ENCODE data around the gene PPP4C.

Gene PPP4C

GRCh38 chr16:30028438-30029076, 47.2 kb upstream of the PPP4C start:
- Histone ChIP-seq H3K79me1 (ENCODE audit: low read depth, low read length) (no peaks in the 10 kb centered on the region), H4K91ac (ENCODE audit: low read depth, low read length, poor library complexity) (no peak overlapping the region), H2BK12ac (ENCODE audit: low read length) (no peak overlapping the region), H2AK5ac (ENCODE audit: low read depth, low read length) (no peak overlapping the region), H2BK5ac (ENCODE audit: low read length) (no peak overlapping the region), H3K4me2 (ENCODE audit: insufficient read depth, low read length, poor library complexity, severe bottlenecking) (peak overlapping the region; percentile 4), H3K4ac (ENCODE audit: low read length) (no peak overlapping the region), H3K36me3 (replicated peaks in 1 of 2; ENCODE audit: control insufficient read depth in 2 of 2, insufficient read depth in 2 of 2, low read length in 2 of 2) (peaks cover 0 to 7% of the 10 kb centered on the region in 2 donors), H2AFZ (ENCODE audit: low read length) (no peak overlapping the region), H3K4me1 (ENCODE audit: control insufficient read depth in 2 of 2, insufficient read depth in 1 of 2, low read depth in 1 of 2, low read length in 2 of 2) (peaks cover 12 to 24% of the 10 kb centered on the region in 2 donors), H3K14ac (ENCODE audit: low read length) (no peak overlapping the region), H3K9ac (ENCODE audit: low read depth, low read length, poor library complexity) (peak overlapping the region; percentile 80), H2BK120ac (ENCODE audit: low read depth, low read length) (no peak overlapping the region), H3K4me3 (ENCODE audit: low read length in 2 of 2) (no peak overlapping the region), H3K9me3 (replicated peaks in 1 of 2; ENCODE audit: control insufficient read depth in 2 of 2, insufficient read depth in 1 of 2, low read depth in 1 of 2, low read length in 2 of 2) (no peaks in the 10 kb centered on the region), H3K23ac (ENCODE audit: low read depth, low read length, poor library complexity) (peak overlapping the region; percentile 81), H3K27ac (replicated peaks; ENCODE audit: low read length) (no peak overlapping the region), H2BK15ac (ENCODE audit: low read length) (no peak overlapping the region), H4K8ac (ENCODE audit: low read depth, low read length) (no peak overlapping the region), H3K27me3 (ENCODE audit: control insufficient read depth in 3 of 3, insufficient read depth in 3 of 3, low read depth in 1 of 3, low read length in 3 of 3) (peaks cover 0 to 24% (median 0%) of the 10 kb centered on the region in 3 experiments), H3K18ac (ENCODE audit: low read length) (peak overlapping the region; percentile 66)
- WGBS, 2 donors (ENCODE audit: extremely low coverage in 2 of 2, insufficient read length in 2 of 2, insufficient replicate concordance in 1 of 2) = no CpG with 5 or more reads among the region's 18 CpGs
- DNase-seq (ENCODE audit: low spot score) = peak; percentile 59

- H3K9me3 ChIP-seq (replicated peaks in 1 of 2; ENCODE audit: control insufficient read depth in 2 of 2, insufficient read depth in 1 of 2, low read depth in 1 of 2, low read length in 2 of 2) = no peaks in the 10 kb centered on the region
- H3K23ac ChIP-seq (ENCODE audit: low read depth, low read length, poor library complexity) = no peak overlapping the region
- H3K14ac ChIP-seq (ENCODE audit: low read length) = no peak overlapping the region
- H3K4me2 ChIP-seq (ENCODE audit: insufficient read depth, low read length, poor library complexity, severe bottlenecking) = peak overlapping the region; percentile 82
- no peak overlapping the region for H4K8ac ChIP-seq (ENCODE audit: low read depth, low read length)
- no peak overlapping the region for H4K91ac ChIP-seq (ENCODE audit: low read depth, low read length, poor library complexity)
- peak overlapping the region; percentile 45 to 78 for H3K4me3 ChIP-seq (ENCODE audit: low read length in 2 of 2)
- H3K27me3 ChIP-seq (ENCODE audit: control insufficient read depth in 3 of 3, insufficient read depth in 3 of 3, low read depth in 1 of 3, low read length in 3 of 3) = peaks cover 0 to 24% (median under 1%) of the 10 kb centered on the region in 3 experiments
- H2BK5ac ChIP-seq (ENCODE audit: low read length) = peak overlapping the region; percentile 54
- H2AFZ ChIP-seq (ENCODE audit: low read length) = peak overlapping the region; percentile 94
- no CpG with 5 or more reads among the region's 23 CpGs for WGBS, 2 donors (ENCODE audit: extremely low coverage in 2 of 2, insufficient read length in 2 of 2, insufficient replicate concordance in 1 of 2)
- peaks cover under 1% of the 10 kb centered on the region for H3K79me1 ChIP-seq (ENCODE audit: low read depth, low read length)
- H2BK12ac ChIP-seq (ENCODE audit: low read length) = no peak overlapping the region
- H3K27ac ChIP-seq (replicated peaks; ENCODE audit: low read length) = no peak overlapping the region
- peak overlapping the region; percentile 94 for H3K18ac ChIP-seq (ENCODE audit: low read length)
- H3K9ac ChIP-seq (ENCODE audit: low read depth, low read length, poor library complexity) = peak overlapping the region; percentile 75
- peaks cover 0 to 7% of the 10 kb centered on the region in 2 donors for H3K36me3 ChIP-seq (replicated peaks in 1 of 2; ENCODE audit: control insufficient read depth in 2 of 2, insufficient read depth in 2 of 2, low read length in 2 of 2)
- DNase-seq (ENCODE audit: low spot score) = no peak
- no peak overlapping the region for H2BK120ac ChIP-seq (ENCODE audit: low read depth, low read length)
- peak overlapping the region; percentile 26 for H2BK15ac ChIP-seq (ENCODE audit: low read length)
- H2AK5ac ChIP-seq (ENCODE audit: low read depth, low read length) = peak overlapping the region; percentile 54
- peaks cover 12 to 24% of the 10 kb centered on the region in 2 donors for H3K4me1 ChIP-seq (ENCODE audit: control insufficient read depth in 2 of 2, insufficient read depth in 1 of 2, low read depth in 1 of 2, low read length in 2 of 2)
- H3K4ac ChIP-seq (ENCODE audit: low read length) = no peak overlapping the region
Measured at GRCh38 chr16:30030011-30030685, 45.6 kb upstream of the PPP4C start.

GRCh38 chr16:30030841-30031413, 44.9 kb upstream of the PPP4C start, which contains the start of gene TLCD3B:
Gene TLCD3B, minus strand, starts transcription at chr16:30031271. Its CDS starts 744 bp downstream, at chr16:30030527.
- peak within 1 kb of the TSS; percentile 94 for H2AFZ ChIP-seq (ENCODE audit: low read length)
- peak within 1 kb of the TSS; percentile 75 for H3K9ac ChIP-seq (ENCODE audit: low read depth, low read length, poor library complexity)
- H3K36me3 ChIP-seq (replicated peaks in 1 of 2; ENCODE audit: control insufficient read depth in 2 of 2, insufficient read depth in 2 of 2, low read length in 2 of 2) = peaks cover 0 to 4% of the 10 kb centered on the region in 2 donors
- H4K8ac ChIP-seq (ENCODE audit: low read depth, low read length) = no peak within 1 kb of the TSS
- peak within 1 kb of the TSS; percentile 51 for H2BK12ac ChIP-seq (ENCODE audit: low read length)
- DNase-seq (ENCODE audit: low spot score) = peak; percentile 42
- H2BK5ac ChIP-seq (ENCODE audit: low read length) = peak within 1 kb of the TSS; percentile 54
- no CpG with 5 or more reads among the region's 27 CpGs for WGBS, 2 donors (ENCODE audit: extremely low coverage in 2 of 2, insufficient read length in 2 of 2, insufficient replicate concordance in 1 of 2)
- H3K14ac ChIP-seq (ENCODE audit: low read length) = peak within 1 kb of the TSS; percentile 49
- H3K23ac ChIP-seq (ENCODE audit: low read depth, low read length, poor library complexity) = peak within 1 kb of the TSS; percentile 76
- H3K4me1 ChIP-seq (ENCODE audit: control insufficient read depth in 2 of 2, insufficient read depth in 1 of 2, low read depth in 1 of 2, low read length in 2 of 2) = peaks cover 12 to 25% of the 10 kb centered on the region in 2 donors
- H3K4ac ChIP-seq (ENCODE audit: low read length) = peak within 1 kb of the TSS; percentile 13
- H2BK120ac ChIP-seq (ENCODE audit: low read depth, low read length) = no peak within 1 kb of the TSS
- peaks cover 0 to 19% (median 2%) of the 10 kb centered on the region in 3 experiments for H3K27me3 ChIP-seq (ENCODE audit: control insufficient read depth in 3 of 3, insufficient read depth in 3 of 3, low read depth in 1 of 3, low read length in 3 of 3)
- peaks cover 2% of the 10 kb centered on the region for H3K79me1 ChIP-seq (ENCODE audit: low read depth, low read length)
- H2AK5ac ChIP-seq (ENCODE audit: low read depth, low read length) = peak within 1 kb of the TSS; percentile 91
- no peaks in the 10 kb centered on the region for H3K9me3 ChIP-seq (replicated peaks in 1 of 2; ENCODE audit: control insufficient read depth in 2 of 2, insufficient read depth in 1 of 2, low read depth in 1 of 2, low read length in 2 of 2)
- peak within 1 kb of the TSS; percentile 94 for H3K18ac ChIP-seq (ENCODE audit: low read length)
- no peak within 1 kb of the TSS for H4K91ac ChIP-seq (ENCODE audit: low read depth, low read length, poor library complexity)
- H3K27ac ChIP-seq (replicated peaks; ENCODE audit: low read length) = no peak within 1 kb of the TSS
- peak within 1 kb of the TSS; percentile 84 for H2BK15ac ChIP-seq (ENCODE audit: low read length)
- H3K4me3 ChIP-seq (ENCODE audit: low read length in 2 of 2) = peak within 1 kb of the TSS; percentile 45 to 78
- peak within 1 kb of the TSS; percentile 82 for H3K4me2 ChIP-seq (ENCODE audit: insufficient read depth, low read length, poor library complexity, severe bottlenecking)

Measured in neuronal stem cell (in vitro differentiated cells).